Epidermal melanocyte (primary cell): ENCODE data around the gene R3HDM2.
"Not testable (repeated sequence)": the region's sequence is repeated elsewhere in the genome, so short reads cannot be mapped to it uniquely, and the experiment has no call there.

Experiments
- DNase-seq: peaks from one replicate; pipeline ENCODE4 v3.0.0; 2011; ENCODE audit warnings: low spot score; ENCODE audit not compliant: insufficient read length

Gene R3HDM2

DNA sequence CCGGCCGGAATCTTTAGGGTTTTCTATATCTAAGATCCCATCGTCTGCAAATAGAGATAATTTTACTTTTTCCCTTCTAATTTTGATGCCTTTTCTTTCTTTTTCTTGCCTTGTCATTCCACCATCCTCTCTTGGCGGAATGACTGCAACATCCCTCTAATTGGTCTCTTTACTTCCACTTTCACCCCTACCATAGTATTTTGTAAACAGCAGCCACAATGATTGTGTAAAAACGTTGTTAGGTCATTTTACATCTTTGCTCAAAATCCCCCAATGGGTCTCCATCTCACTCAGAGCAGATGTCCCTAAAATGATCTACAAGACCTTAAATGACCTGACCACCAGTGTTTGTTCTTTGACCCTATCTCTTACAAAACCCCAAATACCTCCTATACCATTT is 99.9 kb downstream of the R3HDM2 start:
- no peak for DNase-seq

DNA sequence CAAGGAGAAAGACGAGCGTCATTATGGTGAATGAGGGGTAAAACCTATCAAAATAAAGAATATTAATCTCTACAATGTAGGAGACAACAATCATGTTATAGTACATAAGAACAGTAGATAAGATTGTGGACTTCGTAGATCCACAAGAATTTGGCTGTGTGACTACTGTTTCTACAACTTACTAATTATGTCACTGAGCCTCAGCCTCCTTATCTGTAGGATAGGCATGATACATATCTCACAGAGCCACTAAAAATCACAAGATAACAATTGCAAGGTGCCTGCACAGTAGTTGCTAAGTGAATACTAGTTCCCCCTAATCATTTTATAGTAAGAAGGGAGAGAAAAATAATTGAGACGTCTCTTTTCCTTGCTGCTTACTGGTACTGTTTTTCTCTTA is 101.6 kb downstream of the R3HDM2 start:
- DNase-seq: no peak

DNA sequence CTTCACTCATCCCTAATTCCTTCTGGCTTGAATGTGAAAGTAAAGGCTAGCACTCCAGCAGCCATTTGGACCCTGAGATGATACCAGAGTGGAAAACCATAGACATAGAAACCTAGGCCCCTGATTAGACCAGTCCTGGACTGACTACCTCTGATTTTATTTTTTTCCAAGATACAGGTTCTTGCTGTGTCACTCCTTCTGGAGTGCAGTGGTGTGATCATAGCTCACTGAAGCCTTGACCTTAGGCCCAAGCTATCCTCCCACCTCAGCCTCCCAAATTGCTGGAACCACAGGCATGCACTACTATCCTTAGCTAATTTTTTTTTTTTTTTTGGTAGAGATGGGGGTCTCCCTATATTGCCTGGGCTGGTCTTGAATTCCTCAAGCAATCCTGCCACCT is 105.4 kb downstream of the R3HDM2 start:
- no peak for DNase-seq

DNA sequence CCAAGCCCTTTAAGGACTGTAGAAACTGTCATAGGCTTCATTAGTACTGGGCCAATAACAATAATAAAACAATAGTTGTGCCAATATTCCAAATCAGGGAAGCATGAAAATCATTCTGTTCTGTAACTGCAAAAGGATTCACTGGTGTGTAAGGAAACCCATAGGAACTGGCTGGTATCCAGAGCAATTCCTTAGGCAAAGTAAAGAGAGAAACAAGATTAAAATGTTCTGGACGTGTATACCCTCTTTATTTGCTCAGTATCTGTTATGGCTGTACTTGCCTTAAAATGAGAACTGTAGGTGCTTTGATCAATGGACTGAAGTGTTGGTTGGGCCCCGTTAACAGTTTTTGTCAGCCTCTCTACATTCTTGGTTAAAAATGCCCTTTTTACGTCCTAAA is 107.4 kb downstream of the R3HDM2 start:
- no peak for DNase-seq

DNA sequence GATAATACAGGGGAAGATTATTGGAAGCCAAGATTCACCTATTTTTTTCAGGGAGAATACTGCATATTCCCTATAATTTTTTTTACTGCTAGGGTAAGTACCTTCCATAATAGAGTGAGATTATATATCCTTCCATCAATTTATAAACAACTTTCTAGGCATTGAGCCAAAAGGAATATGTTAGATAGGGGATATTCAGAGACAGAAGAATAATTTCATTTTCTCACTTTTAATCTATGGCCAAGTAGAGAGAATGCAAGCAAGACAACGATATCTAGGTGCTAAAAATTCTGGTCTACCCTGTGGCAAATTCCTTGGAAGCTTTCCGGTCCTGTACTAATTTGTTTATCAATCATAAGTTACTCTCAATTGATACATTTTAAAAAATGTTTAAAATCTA is 110.2 kb downstream of the R3HDM2 start:
- DNase-seq: no peak

DNA sequence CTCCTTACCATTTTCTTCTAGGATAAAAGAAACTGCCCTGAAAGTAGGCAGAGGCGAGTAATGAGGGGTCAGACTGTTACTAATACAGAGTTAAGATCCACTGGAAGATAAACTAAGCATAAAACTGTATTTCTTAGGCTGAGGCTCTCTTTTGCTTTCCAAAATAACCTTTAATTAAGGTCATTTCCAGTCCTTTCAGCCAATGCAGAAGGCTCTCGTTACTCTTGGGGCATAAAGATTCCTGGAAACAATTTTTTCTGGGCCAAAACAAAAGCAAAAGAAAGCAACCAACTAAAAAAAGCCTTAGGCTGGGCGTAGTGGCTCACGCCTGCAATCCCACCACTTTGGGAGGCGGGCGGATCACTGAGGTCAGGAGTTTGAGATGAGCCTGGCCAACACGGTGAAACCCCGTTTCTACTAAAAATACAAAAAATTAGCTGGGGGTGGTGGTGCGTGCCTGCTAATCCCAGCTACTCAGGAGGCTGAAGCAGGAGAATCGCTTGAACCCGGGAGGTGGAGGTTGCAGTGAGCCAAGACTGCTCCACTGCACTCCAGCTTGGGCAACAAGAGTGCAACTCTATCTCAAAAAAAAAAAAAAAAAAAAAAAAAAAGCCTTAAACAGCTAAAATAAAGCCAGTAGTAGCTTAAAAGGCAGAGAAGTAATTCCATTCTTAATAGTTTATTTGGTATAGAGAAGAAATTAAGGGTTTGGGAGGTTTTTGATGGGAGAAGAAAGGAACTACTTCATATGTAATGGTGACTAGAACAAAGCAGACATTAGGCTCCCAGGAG is 111.0 kb downstream of the R3HDM2 start:
- DNase-seq: no peak

DNA sequence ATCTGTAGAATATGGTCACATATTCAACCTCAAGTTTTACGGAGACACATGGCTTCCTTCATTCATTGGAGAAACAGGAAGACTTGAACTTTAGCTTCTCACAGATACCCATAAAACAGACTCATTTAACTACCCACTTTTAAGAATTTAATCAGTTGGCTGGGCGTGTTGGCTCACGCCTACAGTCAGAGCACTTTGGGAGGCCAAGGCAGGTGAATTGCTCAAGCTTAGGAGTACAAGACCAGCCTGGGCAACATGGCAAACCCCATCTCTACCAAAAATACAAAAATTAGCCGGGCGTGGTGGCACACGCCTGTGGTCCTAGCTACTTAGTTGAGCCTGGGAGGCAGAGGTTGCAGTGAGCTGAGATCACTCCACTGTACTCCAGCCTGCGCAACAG is 115.2 kb downstream of the R3HDM2 start:
- no peak for DNase-seq

DNA sequence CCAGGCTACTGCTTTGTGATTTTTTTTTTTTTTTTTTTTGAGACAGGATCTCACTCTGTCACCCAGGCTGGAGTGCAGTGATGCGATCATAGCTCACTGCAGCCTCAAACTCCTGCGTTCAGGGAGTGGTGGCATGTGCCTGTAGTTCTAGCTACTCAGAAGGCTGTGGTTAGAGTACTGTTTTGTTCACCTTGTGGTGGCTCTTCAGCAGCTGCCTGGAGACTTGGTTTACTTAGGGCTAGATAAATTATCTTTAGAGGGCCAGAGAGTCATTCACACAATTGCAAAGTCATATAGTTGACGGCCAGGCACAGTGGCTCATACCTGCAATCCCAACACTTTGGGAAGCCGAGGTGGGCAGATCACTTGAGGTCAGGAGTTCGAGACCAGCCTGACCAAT is 118.6 kb downstream of the R3HDM2 start:
- not testable (repeated sequence) for DNase-seq

DNA sequence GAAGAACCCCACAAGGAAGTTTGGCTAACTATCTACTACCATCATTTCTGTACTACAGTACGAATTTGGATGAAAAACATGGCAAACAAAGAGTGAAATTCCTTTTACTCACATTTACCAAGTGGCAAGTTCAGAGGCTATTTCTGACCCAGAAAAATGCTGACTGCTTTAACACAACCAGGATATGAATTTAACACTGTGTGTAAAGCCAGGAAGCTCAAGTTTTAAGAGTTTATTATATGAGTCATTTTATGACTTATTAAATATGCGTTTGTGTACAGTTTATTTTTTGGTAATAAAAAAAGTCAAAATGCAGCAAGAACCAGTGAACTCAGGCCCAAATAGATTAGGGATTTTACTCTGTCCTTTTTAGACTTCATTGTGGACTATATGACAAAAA is 121.4 kb downstream of the R3HDM2 start:
- DNase-seq: no peak

DNA sequence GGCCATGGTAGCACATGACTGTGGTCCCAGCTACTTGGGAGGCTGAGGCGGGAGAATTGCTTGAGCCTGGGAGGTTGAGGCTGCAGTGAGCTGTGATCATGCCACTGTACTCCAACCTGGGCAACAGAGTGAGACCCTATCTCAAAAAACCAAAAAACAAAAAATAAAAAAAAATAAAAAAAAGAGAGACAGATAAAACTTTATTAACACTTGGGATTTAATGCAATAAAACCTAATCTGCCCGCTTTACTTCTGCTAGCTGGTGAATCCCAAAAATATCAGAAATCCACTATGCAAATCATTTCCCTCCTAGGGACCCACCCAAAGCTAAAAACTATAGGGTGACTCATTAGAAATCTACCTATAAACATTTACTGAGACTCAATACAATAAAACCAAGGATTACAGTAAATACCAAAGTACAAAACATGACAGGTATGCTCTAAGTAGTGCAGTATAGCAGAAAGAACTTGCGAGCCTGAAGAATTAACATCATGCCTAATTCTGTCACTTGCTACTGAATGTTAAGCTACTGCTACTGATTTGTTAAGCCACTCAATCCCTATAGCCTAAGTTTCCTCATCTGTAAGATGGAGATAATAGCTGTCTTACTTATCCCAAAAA is 129.8 kb downstream of the R3HDM2 start:
- DNase-seq: no peak

DNA sequence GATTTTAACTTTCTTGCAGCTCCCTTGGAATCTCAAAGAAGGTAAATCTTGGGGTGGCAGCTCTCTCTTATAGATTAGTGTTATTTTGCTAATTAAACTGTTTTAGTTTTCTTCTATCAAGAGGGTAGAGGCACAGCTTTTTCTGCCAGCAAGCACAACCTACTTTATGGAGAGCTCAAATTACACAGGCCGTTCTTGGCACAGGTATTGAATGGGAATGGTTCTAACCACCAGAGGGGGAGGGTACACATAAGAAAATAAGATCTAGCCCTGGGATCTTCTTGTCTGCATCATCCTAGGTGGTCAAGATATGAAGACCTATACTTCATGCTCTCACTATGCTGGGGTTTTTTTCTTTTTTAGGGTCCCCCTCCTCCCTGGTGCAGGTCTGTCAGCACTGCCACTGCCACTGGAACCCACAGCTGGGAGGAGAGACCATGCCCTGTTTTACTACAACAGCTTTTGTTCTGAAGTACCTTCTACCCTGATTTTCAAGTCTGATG is 131.3 kb downstream of the R3HDM2 start:
- no peak for DNase-seq

DNA sequence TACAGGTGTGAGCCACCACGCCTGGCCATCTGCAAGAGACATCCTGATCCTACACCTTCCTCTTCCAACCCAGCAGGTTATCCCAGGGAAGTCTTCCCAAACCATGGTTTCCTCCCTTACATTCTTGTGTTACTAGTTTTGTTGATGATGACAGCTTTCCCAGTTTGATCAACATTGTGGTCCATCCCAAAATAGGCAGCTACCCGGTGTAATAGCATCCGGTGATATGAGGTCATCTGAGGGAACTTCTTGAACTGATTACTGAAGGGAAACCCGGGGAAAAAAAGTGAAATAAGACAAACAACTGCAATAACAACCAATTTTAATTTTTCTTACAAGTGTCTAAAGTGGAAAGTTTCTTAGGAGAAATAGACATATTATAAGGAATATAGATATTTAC is 134.6 kb downstream of the R3HDM2 start:
- no peak for DNase-seq

DNA sequence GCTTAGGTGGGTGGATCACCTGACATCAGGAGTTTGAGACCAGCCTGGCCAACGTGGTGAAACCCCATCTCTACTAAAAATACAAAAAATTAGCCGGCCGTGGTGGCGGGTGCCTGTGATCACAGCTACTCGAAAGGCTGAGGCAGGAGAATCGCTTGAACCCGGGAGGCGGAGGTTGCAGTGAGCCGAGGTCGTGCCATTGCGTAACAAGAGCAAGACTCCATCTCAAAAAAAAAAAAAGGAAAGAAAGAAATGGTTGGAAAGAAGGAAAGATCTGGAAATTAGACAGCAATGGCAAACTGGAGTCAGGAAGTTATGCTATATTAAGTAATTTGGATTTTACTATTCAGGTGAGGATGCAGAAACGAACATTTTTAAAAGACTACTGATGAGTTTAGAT is 148.8 kb downstream of the R3HDM2 start:
- not testable (repeated sequence) for DNase-seq

DNA sequence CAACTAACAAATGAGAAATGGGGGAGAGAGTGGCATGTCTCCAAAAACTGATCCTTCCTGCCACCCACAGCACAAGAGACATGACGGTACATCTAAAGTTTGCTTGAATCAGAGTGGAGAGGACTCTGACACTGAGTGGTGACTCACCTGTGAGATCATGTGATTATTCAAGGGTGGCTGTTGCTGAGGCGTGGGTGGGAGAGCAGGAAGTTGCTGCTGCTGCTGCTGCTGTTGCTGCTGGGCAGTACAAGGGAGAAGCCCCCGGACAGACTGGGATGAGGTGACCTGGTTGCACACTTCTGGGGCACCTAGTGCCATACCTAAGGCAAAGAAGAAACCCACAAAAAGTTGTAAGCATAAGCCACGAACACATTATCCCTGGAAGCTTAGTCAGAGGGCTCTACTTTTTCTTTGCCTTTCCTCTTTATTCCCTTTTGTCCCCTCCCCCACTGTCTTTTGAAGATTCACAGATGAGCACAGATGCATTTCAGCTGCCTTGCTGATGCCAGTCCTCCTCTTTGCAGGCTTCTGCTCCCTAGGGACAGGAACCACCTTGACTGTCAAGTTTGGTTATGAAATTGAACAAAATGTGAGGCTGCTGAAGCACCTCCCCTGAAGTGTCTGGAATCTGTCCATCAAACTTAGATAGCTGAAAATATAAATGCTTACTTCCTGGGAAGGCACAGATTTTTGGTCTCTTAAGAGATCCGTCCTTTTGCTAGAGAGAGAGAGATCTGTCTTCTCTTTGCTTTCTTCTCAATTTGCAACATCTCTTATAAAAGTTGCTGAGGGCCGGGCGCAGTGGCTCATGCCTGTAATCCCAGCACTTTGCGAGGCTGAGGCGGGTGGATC is 150.4 kb downstream of the R3HDM2 start:
- DNase-seq: no peak

DNA sequence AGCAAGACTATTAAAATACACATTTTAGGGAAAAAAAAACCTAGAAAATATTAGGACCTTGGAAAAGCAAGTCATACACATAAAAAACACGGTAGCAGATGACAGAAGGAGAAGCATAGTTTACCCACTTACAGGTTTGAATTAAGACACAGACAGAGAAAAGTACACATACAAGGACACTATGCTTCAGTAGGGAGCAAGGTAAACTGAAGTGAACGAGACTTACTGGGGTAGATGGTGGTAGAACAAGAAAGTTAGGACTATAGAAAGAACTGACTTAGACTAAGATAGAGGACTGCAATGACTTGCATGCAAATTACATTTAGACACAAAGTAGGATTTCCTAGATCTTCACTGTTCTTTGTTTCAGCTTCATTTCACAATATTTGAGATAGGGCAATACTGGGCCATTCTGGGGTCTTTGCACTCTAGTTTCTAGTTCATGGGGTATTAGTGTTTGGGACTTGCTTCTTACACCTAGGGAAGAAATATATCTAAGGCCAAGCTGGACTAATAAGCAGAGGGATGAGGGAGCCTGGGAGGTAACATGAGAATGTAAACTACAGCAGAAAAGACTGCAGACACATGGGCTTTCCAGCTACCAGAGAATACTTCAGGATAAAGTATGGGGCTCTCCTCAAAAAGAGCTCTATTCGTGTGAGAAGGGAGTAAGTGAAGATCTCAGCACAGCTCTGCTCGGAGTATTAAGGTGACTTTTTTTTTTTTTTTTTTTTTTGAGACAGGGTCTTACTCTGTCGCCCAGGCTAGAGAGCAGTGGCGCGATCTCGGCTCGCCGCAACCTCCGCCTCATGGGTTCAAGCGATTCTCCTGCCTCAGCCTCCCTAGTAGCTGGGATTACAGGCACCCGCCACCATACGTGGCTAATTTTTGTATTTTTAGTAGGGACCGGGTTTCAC is 152.1 kb downstream of the R3HDM2 start:
- DNase-seq: no peak

DNA sequence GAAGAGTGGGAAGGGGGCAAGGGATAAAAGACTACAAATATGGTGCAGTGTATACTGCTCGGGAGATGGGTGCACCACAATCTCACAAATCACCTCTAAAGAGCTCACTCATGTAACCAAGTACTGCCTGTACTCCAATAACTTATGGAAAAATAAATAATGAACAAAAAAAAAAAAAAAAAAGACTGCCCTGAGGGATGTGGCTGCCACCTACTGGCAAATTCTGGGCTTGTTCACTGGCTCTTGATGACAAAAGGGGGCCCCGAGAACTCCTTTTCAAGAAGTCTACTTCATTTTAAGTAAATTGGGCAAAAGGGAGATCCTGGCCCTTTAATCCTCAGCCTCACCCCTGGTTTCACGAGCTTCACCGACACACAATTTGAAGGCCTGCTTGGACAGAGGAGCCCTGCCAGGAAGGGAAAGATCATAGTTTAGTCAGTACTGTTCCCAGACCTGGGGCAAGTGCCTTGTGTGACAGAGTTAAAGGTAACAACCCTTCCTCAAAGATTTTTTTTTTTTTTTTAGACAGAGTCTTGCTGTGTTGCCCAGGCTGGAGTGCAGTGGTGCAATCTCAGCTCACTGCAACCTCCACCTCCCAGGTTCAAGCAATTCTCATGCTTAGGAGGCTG is 153.8 kb downstream of the R3HDM2 start:
- no peak for DNase-seq

DNA sequence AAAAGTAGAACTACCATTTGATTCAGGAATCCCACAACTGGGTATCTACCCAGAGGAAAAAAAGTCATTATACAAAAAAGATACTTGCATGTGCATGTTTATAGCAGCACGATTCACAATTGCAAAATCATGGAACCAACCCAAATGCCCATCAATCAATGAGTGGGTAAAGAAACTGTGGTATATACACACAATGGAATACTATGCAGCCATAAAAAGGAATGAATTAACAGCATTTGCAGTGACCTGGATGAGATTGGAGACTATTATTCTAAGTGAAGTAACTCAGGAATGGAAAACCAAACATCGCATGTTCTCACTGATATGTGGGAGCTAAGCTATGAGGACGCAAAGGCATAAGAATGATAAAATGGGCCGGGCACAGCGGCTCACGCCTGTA is 154.6 kb downstream of the R3HDM2 start:
- DNase-seq: not testable (repeated sequence)

DNA sequence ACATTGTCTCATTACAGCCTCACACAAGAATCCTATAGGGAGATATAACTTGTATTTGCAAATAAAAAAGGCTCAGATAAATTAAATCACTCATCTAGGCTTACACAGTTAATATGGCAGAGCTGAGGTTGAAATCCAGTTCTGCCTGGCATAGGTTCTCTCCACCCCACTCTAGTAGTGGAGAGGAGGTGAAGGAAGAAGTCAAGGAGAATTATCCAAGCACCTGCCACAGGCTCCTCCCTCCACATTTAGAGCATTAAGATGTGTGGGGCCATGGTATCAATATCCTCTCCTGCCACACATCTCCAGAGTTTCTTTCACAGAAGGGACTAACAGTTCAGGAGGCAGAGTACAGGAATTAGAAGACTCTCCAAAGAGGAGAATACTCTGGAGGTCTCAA is 157.3 kb downstream of the R3HDM2 start:
- no peak for DNase-seq

DNA sequence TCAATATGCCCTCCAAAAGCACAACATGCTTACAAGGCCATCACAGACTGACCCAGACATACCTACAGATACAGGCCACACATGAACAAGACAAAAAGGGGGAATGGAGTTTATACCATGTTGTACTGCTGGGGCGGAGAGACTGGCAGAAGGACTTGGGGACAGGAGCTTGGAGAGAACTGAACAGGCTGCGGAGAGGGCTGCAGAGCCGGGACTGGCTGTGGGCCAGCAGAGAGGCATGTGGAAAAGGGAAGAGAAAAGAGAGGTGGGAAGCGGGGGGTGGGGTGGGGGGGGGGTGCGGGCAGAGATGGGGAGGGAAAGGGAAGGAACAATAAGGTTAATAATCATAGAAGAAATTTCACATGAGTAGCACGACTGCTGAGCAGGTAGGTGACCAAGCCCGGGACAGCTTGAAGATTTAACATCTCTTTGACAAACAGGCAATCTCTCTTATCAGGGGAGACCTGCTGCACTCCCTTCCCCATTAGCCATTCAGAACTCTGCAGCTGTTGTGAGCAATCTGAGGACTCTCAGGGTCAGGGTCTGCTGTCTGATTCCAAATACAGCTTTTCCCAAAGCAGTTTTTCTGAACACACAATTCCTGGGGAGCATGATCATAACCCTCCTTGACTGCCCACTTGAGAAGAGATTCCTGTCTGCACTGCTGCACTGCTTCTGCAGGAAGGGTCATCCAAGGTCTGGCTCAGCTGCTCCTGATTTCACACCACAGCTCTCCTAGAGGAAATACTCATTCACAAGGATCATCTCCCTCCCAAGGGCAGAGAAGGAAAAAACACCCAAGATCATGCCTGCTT is 158.3 kb downstream of the R3HDM2 start:
- DNase-seq: no peak
